HG02938 (cell line): ENCODE measurements around the gene TMPRSS3.

Experiments
- ATAC-seq: cut with Tn5 transposase; IDR thresholded peaks from one replicate; pipeline ENCODE4 v1.9.1; 2021; ENCODE audit warnings: mild to moderate bottlenecking, moderate library complexity; ENCODE audit not compliant: unreplicated experiment

The TMPRSS3 gene

GRCh38 chr21:42390193-42390592 is 5.7 kb downstream of the TMPRSS3 start:
- ATAC-seq: no peak

- no peak for ATAC-seq
These were observed 6.4 kb downstream of the TMPRSS3 start for GRCh38 chr21:42389449-42389835.

GRCh38 chr21:42388740-42389448 is 7.0 kb downstream of the TMPRSS3 start:
- no peak for ATAC-seq

GRCh38 chr21:42387843-42388340 is 8.0 kb downstream of the TMPRSS3 start:
- no peak for ATAC-seq

- no peak for ATAC-seq
These were observed 8.7 kb downstream of the TMPRSS3 start for GRCh38 chr21:42387164-42387563.

GRCh38 chr21:42386034-42386591 is 9.7 kb downstream of the TMPRSS3 start:
- no peak for ATAC-seq

GRCh38 chr21:42385619-42386018 is 10.2 kb downstream of the TMPRSS3 start:
- ATAC-seq: no peak

GRCh38 chr21:42384989-42385388 is 10.9 kb downstream of the TMPRSS3 start:
- ATAC-seq: no peak

- no peak for ATAC-seq
These were observed 11.5 kb downstream of the TMPRSS3 start for GRCh38 chr21:42384156-42384945.

- ATAC-seq: no peak
These were observed 12.5 kb downstream of the TMPRSS3 start for GRCh38 chr21:42383331-42383730.

- no peak for ATAC-seq
These were observed 12.9 kb downstream of the TMPRSS3 start for GRCh38 chr21:42382915-42383314.

- ATAC-seq: no peak
These were observed 14.4 kb downstream of the TMPRSS3 start for GRCh38 chr21:42381347-42381984.

GRCh38 chr21:42379426-42380215 is 16.2 kb downstream of the TMPRSS3 start:
- ATAC-seq: no peak

- ATAC-seq: no peak
These were observed 17.4 kb downstream of the TMPRSS3 start for GRCh38 chr21:42378418-42378817.

- ATAC-seq: no peak
These were observed 17.9 kb downstream of the TMPRSS3 start for GRCh38 chr21:42377951-42378340.

GRCh38 chr21:42377211-42377950 is 18.5 kb downstream of the TMPRSS3 start:
- ATAC-seq: no peak

- ATAC-seq: no peak
These were observed 19.4 kb downstream of the TMPRSS3 start for GRCh38 chr21:42376338-42376982.

- no peak for ATAC-seq
These were observed 19.9 kb downstream of the TMPRSS3 start for GRCh38 chr21:42375966-42376337.

- no peak for ATAC-seq
These were observed 20.3 kb downstream of the TMPRSS3 start for GRCh38 chr21:42375506-42375905.
